SU-DHL-6 (cell line): ENCODE results near the gene KCNK6.

Experiments used
- CTCF ChIP-seq: fragments of 200-600 bp; sonication (generic); IDR thresholded peaks from one replicate; pipeline ENCODE4 v1.5.1; 2017; ENCODE audit warnings: antibody characterized with exemption, mild to moderate bottlenecking, low read length, moderate library complexity; ENCODE audit not compliant: insufficient read depth, poor library complexity, severe bottlenecking
- EZH2phosphoT487 ChIP-seq: fragments of 200-600 bp; sonication (generic), shearing (Covaris generic); conservative IDR thresholded peaks from 2 replicates; pipeline ENCODE4 v1.6.1; 2018; ENCODE audit warnings: mild to moderate bottlenecking, antibody characterized with exemption, low read length, moderate library complexity, mixed read lengths

- TF ChIP-seq CTCF = no peak
- TF ChIP-seq EZH2phosphoT487 = no peak
Measured at GRCh38 chr19:38352611-38353010, 33.0 kb downstream of the KCNK6 start.
